WTC11 (cell line): ENCODE results near the gene CD164L2. TPM values are rescaled to one million over a fixed set of nuclear protein-coding genes. Genes with fewer than 3 reads are reported as not detected.

Experiments
- ATAC-seq: fragments of 200-7000 bp; cut with Tn5 transposase; 2 replicates; pipeline ENCODE4 v1.10.0; 2021; ENCODE audit warnings: mild to moderate bottlenecking, moderate library complexity
- CTCF ChIA-PET: fragments of 300-600 bp; sonication (Branson Sonifier 250); formaldehyde crosslinking; loops from one replicate; lab custom pipeline; 2021; ENCODE audit warnings: antibody characterized with exemption; lab: Charles Lee
- POLR2A ChIA-PET: fragments of 350-600 bp; sonication (Branson Sonifier 250); formaldehyde crosslinking; loops from one replicate; lab custom pipeline; 2021; ENCODE audit warnings: antibody characterized with exemption; lab: Charles Lee
- DNase-seq: peaks from one replicate; pipeline ENCODE4 v3.0.0; 2021; ENCODE audit warnings: low spot score
- H3K27ac Mint-ChIP-seq: 2 replicates; pipeline ENCODE4 v1.8.0; 2021; ENCODE audit warnings: mixed read lengths
- H3K27me3 Mint-ChIP-seq: 2 replicates; pipeline ENCODE4 v1.8.0; 2021; ENCODE audit warnings: low read depth, mild to moderate bottlenecking, moderate library complexity, mixed read lengths
- H3K36me3 Mint-ChIP-seq: 2 replicates; pipeline ENCODE4 v1.8.0; 2021; ENCODE audit warnings: mixed read lengths
- H3K4me1 Mint-ChIP-seq: 2 replicates; pipeline ENCODE4 v1.8.0; 2022; ENCODE audit warnings: mixed read lengths
- H3K4me3 Mint-ChIP-seq: 2 replicates; pipeline ENCODE4 v1.8.0; 2021; ENCODE audit warnings: mild to moderate bottlenecking, moderate library complexity, mixed read lengths
- H3K9me3 Mint-ChIP-seq: 2 replicates; pipeline ENCODE4 v1.8.0; 2021; ENCODE audit warnings: mixed read lengths
- ELF4 ChIP-seq: sonication (generic); formaldehyde crosslinking; IDR thresholded peaks from 2 replicates; pipeline ENCODE4 v1.8.1; 2022; ENCODE audit warnings: low read depth, mild to moderate bottlenecking, moderate library complexity, missing genetic modification reagents
- EMX1 ChIP-seq: fragments of 250-450 bp; sonication (Bioruptor Pico); IDR thresholded peaks from 2 replicates; pipeline ENCODE4 v1.8.0; 2021; ENCODE audit warnings: mild to moderate bottlenecking
- FOXK1 ChIP-seq: sonication (generic); formaldehyde crosslinking; IDR thresholded peaks from 2 replicates; pipeline ENCODE4 v1.8.0; 2022; ENCODE audit warnings: mild to moderate bottlenecking, moderate library complexity, missing genetic modification reagents
- JUN ChIP-seq: sonication (generic); formaldehyde crosslinking; IDR thresholded peaks from 2 replicates; pipeline ENCODE4 v1.8.0; 2023; ENCODE audit warnings: mild to moderate bottlenecking, missing genetic modification reagents
- MYBL2 ChIP-seq: sonication (generic); formaldehyde crosslinking; IDR thresholded peaks from 2 replicates; pipeline ENCODE4 v1.8.1; 2023; ENCODE audit warnings: mild to moderate bottlenecking, moderate library complexity, missing genetic modification reagents
- OVOL2 ChIP-seq: fragments of 250-450 bp; sonication (Bioruptor Pico); IDR thresholded peaks from 2 replicates; pipeline ENCODE4 v1.9.0; 2021; ENCODE audit warnings: mild to moderate bottlenecking, borderline replicate concordance
- PRDM15 ChIP-seq: sonication (generic); formaldehyde crosslinking; IDR thresholded peaks from 2 replicates; pipeline ENCODE4 v1.8.0; 2022; ENCODE audit warnings: missing genetic modification reagents
- RORB ChIP-seq: fragments of 250-450 bp; sonication (Bioruptor Pico); IDR thresholded peaks from 2 replicates; pipeline ENCODE4 v1.9.0; 2021; ENCODE audit warnings: mild to moderate bottlenecking
- SMAD4 ChIP-seq: sonication (generic); formaldehyde crosslinking; IDR thresholded peaks from 2 replicates; pipeline ENCODE4 v1.8.0; 2022; ENCODE audit warnings: mild to moderate bottlenecking, missing genetic modification reagents
- ZNF219 ChIP-seq: sonication (generic); formaldehyde crosslinking; IDR thresholded peaks from 2 replicates; pipeline ENCODE4 v1.8.0; 2023; ENCODE audit warnings: missing genetic modification reagents, mild to moderate bottlenecking, borderline replicate concordance
- ZNF317 ChIP-seq: sonication (generic); formaldehyde crosslinking; IDR thresholded peaks from 2 replicates; pipeline ENCODE4 v1.8.1; 2023; ENCODE audit warnings: low read depth, mild to moderate bottlenecking, moderate library complexity, missing genetic modification reagents, borderline replicate concordance
- total RNA-seq: library from RNA; stranded (reverse); gene quantifications from 3 replicates; pipeline ENCODE4 v1.2.3, GENCODE V29; 2021
- TF ChIP-seq, protein P1 (sequence below): fragments of 250-450 bp; sonication (Bioruptor Pico); IDR thresholded peaks from 2 replicates; pipeline ENCODE4 v1.9.0; 2021; ENCODE audit warnings: mild to moderate bottlenecking

CD164L2 gene
- total RNA-seq, 1 experiment from 2014 or later, result 5.5 TPM

DNA sequence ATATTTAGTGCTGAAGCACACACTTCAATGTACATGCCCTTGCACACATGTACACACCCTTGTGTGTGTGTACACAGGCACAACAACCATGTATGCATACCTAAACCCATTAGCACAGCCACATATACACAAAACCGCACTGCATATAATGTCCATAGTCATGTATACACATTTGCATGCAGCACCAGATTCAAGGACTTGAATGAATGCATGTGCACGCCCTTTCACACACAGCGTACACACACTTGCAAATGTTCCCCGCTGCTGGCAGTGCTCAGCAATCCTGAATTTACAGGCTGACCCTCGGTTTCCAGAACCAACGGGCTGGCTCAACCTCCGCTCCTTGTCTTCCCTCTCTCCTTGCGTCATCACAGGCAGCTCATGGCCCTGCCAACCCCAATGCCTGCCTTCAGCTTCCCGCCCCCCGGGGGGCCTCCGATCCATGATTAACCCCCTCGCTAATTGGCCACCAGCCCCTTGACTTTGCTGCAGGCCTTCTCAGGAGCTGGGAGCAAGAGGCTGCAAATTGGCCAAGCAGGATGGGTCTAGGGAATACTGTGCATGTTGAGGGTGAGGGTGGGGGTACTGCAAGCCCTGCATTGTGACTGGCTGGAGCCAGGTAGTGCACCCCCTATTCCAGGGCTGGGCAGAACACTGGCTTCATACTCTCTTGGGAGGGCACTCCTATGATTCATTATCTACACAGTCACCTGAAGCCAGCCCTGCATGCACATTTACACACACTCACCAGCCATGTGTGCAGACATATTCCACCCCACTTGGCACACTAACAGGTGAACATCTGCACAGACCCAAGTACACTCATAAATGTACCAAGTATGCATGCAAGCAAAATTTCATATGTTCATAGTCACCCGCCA, 17.2 kb upstream of the CD164L2 start:
- ATAC-seq, result no peak
- TF ChIP-seq FOXK1 (CRISPR knock-in tag) (no peak), ZNF219 (CRISPR knock-in tag) (no peak), PRDM15 (CRISPR knock-in tag) (peak; percentile 79), EMX1 (CRISPR knock-in tag) (0 out of 2 replicates have a peak, but pooled peaks have one; percentile 19), ZNF317 (no peak), JUN (CRISPR knock-in tag) (0 out of 2 replicates have a peak, but pooled peaks have one; percentile 31), RORB (CRISPR knock-in tag) (no peak)
- TF ChIP-seq, protein P1, sequence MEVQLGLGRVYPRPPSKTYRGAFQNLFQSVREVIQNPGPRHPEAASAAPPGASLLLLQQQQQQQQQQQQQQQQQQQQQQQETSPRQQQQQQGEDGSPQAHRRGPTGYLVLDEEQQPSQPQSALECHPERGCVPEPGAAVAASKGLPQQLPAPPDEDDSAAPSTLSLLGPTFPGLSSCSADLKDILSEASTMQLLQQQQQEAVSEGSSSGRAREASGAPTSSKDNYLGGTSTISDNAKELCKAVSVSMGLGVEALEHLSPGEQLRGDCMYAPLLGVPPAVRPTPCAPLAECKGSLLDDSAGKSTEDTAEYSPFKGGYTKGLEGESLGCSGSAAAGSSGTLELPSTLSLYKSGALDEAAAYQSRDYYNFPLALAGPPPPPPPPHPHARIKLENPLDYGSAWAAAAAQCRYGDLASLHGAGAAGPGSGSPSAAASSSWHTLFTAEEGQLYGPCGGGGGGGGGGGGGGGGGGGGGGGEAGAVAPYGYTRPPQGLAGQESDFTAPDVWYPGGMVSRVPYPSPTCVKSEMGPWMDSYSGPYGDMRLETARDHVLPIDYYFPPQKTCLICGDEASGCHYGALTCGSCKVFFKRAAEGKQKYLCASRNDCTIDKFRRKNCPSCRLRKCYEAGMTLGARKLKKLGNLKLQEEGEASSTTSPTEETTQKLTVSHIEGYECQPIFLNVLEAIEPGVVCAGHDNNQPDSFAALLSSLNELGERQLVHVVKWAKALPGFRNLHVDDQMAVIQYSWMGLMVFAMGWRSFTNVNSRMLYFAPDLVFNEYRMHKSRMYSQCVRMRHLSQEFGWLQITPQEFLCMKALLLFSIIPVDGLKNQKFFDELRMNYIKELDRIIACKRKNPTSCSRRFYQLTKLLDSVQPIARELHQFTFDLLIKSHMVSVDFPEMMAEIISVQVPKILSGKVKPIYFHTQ, result no peak
- TF ChIP-seq, all 79 proteins: peak for 3
- POLR2A ChIA-PET, result interaction anchor here (1.0 to 1.6 kb wide), 2 partner anchors 29 to 127 kb away, joined by 3 read pairs; no protein-coding TSS in a partner anchor
- CTCF ChIA-PET, result interaction anchor here (0.6 to 6.5 kb wide), 8 partner anchors 9 to 216 kb away, joined by 3 to 150 read pairs (median 4); partner anchors contain the start of gene AHDC1
- H3K27ac Mint-ChIP-seq, result no peak overlapping the region
- H3K27me3 Mint-ChIP-seq, result no peaks in the 10 kb centered on the region
- DNase-seq, result no peak
- H3K4me3 Mint-ChIP-seq, result no peak overlapping the region
- H3K36me3 Mint-ChIP-seq, result no peaks in the 10 kb centered on the region
- no peaks in the 10 kb centered on the region for H3K9me3 Mint-ChIP-seq
- H3K4me1 Mint-ChIP-seq, result peaks cover 67% of the 10 kb centered on the region

- ChIA-PET CTCF (interaction anchor here (0.6 to 6.5 kb wide), 13 partner anchors 17 to 353 kb away, joined by 3 to 150 read pairs (median 3); partner anchors contain the start of gene AHDC1), POLR2A (interaction anchor here (0.6 kb wide), 1 partner anchor 23 kb away, joined by 5 read pairs; no protein-coding TSS in a partner anchor)
- ATAC-seq (no peak), DNase-seq (no peak)
- no peak overlapping the region for H3K27ac Mint-ChIP-seq
- H3K4me1 Mint-ChIP-seq, result peaks cover 58% of the 10 kb centered on the region
- TF ChIP-seq SMAD4 (CRISPR knock-in tag) (no peak), OVOL2 (CRISPR knock-in tag) (no peak), ELF4 (no peak), MYBL2 (CRISPR knock-in tag) (no peak)
- no peaks in the 10 kb centered on the region for H3K36me3 Mint-ChIP-seq
- no peaks in the 10 kb centered on the region; the same call in 1 of the 2 replicates for H3K27me3 Mint-ChIP-seq
- H3K9me3 Mint-ChIP-seq, result no peaks in the 10 kb centered on the region
- H3K4me3 Mint-ChIP-seq, result no peak overlapping the region
These were observed 16.3 kb upstream of the CD164L2 start for GRCh38 chr1:27399251-27400025.
